HG03558 (cell line): ENCODE results near the gene LOXL4.

Experiments used
- ATAC-seq: cut with Tn5 transposase; IDR thresholded peaks from one replicate; pipeline ENCODE4 v1.9.1; 2021; ENCODE audit warnings: moderate number of reproducible peaks; ENCODE audit not compliant: unreplicated experiment; ENCODE audit errors: extremely low read depth

Gene LOXL4

DNA sequence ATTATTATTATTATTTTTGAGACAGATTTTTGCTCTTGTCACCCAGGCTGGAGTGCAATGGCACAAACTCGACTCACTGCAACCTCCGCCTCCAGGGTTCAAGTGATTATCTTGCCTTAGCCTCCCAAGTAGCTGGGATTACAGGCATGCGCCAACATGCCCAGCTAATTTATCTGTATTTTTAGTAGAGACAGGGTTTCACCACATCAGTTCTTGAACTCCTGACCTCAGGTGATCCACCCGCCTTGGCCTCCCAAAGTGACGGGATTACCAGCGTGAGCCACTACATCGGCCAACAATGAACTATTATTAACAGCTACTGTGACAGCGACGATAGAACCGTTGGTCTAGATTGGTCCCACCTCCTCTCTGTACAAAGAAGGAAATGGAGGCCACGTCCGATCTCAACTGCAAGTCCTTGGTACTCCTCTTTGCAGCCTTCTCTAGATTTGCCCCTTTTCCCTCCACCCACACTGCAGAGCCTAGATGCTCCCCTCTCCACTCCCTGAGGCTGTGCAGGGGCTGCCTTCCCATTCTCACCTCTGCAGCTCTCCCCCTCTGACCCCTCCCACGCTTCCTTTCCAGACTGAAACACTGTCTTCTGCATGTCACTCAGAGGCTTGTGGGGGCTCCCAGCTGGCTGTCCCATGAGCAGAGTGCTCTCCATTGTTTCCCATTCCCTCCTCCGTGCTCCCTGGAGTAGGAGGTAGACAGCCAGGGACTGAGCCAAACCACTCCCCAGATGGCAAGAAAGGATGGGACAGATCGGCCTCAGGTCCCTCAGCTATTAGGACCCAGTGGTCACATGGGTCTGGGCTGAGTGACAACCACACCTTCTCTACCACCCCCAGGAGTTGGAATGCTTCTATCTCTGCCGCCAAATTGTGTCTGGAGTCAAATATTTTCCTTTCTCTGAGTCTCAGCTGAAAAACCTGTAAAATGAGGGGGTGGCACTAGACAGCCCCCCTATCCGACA is 2.3 kb downstream of the LOXL4 start:
- ATAC-seq = no peak

DNA sequence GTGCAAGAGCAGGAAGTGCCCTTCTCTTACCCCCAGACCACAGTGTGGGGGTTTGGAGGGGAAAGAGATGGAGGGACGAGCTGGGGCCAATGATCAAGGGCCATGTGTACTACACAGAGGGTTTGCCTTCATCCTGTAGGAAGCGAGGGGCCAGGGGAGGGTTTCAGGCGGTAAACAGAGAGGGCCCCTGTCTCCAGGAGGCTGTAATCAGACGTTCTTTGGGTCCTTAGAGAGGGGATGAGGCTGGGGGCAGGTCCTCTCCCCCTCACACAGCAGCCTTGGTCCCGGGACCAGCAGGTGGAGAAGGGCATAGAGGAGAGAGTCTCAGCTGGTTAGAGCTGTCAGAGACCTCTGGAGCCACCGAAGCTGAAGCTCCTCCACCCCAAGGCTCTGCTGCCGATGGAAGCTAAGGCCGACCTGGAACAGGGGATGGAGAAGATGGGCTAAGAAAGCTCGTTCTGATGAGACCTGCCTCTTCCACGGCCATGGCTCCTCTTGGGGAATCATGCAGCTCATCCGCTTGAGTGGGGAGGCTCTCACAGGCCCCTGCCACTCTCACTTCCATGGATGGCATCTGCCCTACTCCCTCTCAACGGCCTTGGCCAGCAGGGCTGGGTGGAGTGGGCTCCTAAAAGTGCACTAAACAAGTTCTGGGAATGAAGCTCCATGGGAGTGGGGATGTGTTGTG is 3.5 kb downstream of the LOXL4 start:
- ATAC-seq = no peak

DNA sequence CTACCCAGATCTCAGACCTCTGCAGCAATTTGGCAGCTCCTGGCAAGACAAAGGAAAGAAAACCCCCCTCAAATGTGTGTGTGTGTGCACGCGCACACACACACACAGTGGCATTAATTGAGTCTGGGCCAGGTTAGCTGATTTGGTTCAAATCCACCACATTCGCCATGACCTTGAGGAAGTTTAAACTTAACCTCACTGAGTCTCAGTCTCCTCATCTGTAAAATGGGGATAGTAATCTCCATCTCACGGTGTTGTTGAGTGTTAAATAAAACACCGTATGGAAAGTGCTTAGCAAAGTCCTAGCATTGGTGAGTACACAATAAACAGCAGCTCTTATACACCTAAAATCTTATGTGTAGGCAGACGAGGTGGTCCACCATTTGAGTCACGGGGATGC is 4.9 kb downstream of the LOXL4 start:
- no peak for ATAC-seq

DNA sequence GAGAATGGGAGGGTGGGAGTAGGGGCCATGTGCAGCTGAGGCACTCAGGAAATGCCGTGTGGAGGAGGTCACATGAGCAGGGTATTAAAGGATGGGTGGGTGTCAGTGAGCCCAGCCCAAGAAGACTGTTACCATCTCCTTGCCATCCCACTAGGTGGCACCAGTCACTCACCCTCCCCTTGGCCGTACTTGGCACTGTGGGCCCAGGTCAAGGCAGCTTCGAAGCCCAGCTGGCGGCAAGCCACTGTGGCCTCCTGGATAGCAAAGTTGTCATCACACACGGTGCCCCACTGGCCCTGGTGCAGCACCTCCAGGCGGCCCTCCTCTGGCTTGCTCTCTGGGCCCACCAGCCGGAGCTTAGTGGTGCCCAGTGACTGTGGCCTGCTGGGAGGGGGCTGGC is 5.4 kb downstream of the LOXL4 start:
- no peak for ATAC-seq

- ATAC-seq = no peak
Measured at GRCh38 chr10:98261436-98262277, 6.3 kb downstream of the LOXL4 start.

- no peak for ATAC-seq
Measured at GRCh38 chr10:98260752-98261151, 7.2 kb downstream of the LOXL4 start.

GRCh38 chr10:98260350-98260749 is 7.6 kb downstream of the LOXL4 start:
- no peak for ATAC-seq

- no peak for ATAC-seq
Measured at GRCh38 chr10:98259606-98260315, 8.2 kb downstream of the LOXL4 start.

- ATAC-seq = no peak
Measured at GRCh38 chr10:98258683-98259454, 9.1 kb downstream of the LOXL4 start.

- no peak for ATAC-seq
Measured at GRCh38 chr10:98257961-98258360, 10.0 kb downstream of the LOXL4 start.

DNA sequence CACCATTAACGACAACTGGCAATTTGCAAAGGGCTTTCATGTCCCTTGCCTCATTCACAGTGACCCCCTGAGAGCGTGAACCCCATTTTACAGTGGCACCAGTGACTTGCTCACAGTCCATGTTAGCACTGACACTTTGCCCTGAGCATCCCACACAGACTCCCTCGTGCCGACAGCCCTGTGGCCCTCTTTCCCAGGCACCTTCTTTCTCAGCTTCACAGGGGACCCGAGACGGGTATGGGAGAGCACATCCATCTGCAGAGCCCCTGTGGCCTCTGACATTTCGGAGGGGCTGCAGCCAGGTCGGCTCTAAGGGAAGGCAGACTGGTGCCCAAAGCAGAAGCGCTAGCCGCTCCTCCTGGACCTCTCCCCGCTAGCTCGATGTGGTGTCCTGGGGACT is 10.8 kb downstream of the LOXL4 start:
- no peak for ATAC-seq

DNA sequence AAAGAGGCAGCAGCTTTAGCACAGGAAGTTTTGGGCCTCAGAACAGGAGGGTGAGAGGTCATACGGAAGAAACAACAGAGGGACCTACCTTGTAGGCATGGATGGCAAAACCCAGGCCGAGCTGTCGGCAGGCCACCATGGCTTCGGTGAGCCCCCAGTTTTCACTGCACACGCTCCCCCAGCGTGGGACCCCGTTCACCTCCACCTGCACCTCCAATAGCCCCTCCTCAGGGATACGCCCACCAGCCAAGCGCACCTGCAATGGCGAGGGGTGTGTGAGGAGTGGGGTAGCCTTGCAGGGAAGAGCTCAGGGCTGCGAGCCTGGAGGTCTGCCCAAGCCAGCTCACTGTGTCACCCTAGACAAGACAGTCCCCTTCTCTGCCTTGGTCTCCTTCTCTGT is 11.3 kb downstream of the LOXL4 start:
- ATAC-seq = no peak

GRCh38 chr10:98255146-98255877 is 12.7 kb downstream of the LOXL4 start:
- ATAC-seq = no peak

DNA sequence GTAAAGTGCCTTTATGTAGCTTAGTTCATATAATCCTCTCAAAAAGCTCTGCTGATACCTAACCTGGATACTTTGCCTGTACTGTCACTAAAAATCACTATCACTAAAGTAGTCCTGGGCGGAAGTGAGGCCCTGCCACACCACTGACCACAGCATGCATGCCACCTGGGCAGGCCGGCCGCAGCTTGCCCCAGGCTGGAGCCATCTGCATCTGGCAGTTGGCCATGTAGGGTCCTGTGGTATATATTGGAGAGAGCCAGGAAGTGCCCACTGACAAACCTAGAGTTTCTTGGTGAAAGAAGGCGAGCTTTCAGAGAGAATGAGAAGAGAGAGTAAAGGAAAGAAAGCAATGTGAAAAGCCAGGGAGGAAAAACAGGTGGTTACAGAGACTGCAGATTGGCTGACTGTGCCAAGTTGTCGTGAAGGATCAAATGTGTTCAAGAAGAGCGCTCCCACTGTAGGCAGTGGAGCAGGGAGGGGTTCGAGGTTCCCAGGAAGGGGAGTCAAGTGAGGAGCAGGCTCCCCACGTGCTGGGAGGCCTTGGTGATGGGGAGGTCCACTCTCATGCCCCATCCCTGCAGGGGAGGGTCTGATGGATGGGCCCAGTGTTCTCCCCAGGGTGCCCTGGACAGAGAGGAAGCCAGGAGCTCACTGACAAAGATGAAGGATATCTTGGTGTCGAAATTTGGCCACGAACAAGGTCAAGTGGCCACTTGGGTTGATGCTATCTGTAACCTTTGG is 13.6 kb downstream of the LOXL4 start:
- no peak for ATAC-seq

DNA sequence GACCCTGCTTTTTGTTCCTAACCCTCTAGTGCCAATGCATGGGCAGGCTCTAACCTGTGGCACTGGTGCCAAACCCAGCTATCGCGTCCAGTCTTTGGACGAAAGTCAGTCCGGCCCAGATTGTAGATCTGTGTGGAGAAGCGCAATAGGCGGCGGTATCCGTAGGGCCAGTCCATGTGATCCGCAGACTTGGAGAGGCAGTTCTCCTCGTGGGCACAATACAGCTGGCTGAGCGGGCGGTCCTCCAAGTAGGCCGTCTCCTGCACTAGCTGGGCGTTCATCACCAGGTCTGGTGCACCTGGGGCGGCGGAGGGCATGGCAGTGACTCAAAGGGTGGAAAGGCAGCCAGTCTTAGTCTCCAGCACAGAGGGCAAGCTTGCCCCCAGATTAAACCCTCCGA is 14.5 kb downstream of the LOXL4 start:
- no peak for ATAC-seq

DNA sequence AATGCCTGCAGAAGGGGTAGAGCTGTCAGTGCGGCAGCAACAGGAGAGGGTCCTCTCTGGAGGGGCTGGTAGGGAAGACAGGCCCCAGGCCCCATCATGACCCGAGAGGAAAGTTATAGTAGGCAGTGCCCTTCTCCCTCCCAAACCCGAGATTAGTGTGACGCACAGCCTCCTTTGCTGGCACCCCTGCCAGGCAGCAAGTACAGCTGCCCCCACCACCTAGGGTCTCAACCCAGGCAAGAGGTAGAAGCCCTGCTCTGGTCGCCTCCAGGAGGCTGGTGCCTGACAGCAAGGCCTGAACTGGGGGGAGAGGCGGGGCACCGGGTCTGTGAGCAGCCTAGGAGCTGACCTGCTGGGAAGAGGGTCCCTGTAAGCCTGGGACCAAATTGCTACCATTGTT is 15.5 kb downstream of the LOXL4 start:
- ATAC-seq = no peak

- ATAC-seq = no peak
Measured at GRCh38 chr10:98251399-98251798, 16.6 kb downstream of the LOXL4 start.

DNA sequence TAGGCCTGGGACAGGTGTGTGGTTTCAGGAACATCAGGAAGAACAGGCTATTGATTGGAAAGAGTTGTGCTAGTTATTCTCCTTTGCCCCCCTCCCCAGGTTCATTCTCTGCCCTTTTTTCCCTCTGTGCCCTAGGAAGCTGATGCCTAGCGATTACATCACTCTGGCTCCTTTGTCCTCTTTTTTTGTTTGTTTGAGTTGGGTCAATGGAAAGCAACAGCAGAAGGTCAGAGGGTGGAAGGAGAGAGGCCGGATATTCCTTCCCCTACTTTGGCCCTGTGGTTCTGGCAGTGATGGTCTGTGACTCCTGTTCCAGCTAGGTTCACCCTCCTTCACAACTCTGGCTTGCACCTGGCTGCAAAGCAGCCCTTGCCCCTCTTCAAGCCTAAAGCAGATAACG is 18.9 kb downstream of the LOXL4 start:
- no peak for ATAC-seq
